Activated naive CD4-positive, alpha-beta T cell treated with anti-CD3 and anti-CD28 coated beads, Interleukin-2, amount 50 U/mL, for 72 hours (primary cell): ENCODE results near the gene FASTK. TPM values are rescaled to one million over a fixed set of nuclear protein-coding genes. Genes with fewer than 3 reads are reported as not detected.

Experiments
- ATAC-seq, 2 donors: fragments of 150-1000 bp; cut with Tn5 transposase; 2 replicates each; pipeline ENCODE4 v1.10.0; 2021; ENCODE audit warnings: mild to moderate bottlenecking in 2 of 2, moderate library complexity in 2 of 2
- DNase-seq, 2 donors: peaks; one replicate each; pipeline ENCODE4 v3.0.0; 2021 to 2022; ENCODE audit warnings: low spot score in 2 of 2
- H3K27ac Mint-ChIP-seq, 2 donors: one replicate each; pipeline ENCODE4 v1.8.0; 2022; ENCODE audit warnings: mild to moderate bottlenecking in 2 of 2, mixed read lengths in 2 of 2
- H3K36me3 Mint-ChIP-seq, 2 donors: one replicate each; pipeline ENCODE4 v1.8.0; 2022; ENCODE audit warnings: mixed read lengths in 2 of 2
- H3K9me3 Mint-ChIP-seq, 2 donors: one replicate each; pipeline ENCODE4 v1.8.0; 2022; ENCODE audit warnings: mixed read lengths in 2 of 2
- total RNA-seq, 2 donors: library from RNA; stranded (reverse); gene quantifications; one replicate each; pipeline ENCODE4 v1.2.3, GENCODE V29; 2022

FASTK gene
- total RNA-seq, 2 donors from 2014 or later = 27.0 to 62.0 TPM

DNA sequence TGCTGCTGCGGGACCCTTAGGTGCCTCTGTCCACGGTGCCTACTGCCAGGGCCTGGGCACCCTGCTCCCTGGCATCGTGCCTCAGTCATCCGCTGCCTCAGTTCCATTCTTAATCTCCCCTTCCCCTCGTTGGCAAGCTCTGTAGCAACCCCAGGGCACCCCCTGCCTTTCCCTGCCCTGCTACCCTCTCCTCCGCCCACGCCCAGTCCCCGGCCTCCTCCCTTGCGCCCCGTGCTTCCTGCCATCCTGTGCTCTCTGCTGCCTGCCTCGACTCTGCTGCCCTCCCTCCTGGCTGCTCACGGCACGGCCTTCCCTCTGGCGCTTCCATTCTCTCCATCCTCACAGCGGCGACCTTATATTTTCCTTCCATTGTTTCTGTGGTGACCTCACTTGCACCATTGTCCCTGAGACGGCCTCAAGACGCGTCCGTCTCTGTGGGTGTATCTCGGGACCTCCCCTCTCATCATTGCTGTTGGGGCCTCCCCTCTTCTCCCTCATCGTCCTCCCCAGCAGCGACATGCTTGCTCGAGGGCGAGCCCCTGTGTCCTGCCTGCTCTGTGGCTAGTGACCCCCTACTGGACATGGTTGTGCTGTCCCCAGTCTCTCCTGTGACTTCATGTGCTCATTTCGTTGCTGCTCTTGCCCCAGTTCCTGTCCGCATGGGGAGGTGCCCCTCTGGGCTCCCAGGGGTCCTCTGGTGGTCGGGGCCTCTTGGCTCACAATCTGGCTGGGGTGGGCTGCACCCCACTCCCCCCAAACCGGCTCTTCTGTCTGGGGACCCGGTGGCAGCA, 41.0 kb upstream of the FASTK start:
- no peak for DNase-seq
- Mint-ChIP-seq H3K36me3 (no peaks in the 10 kb centered on the region), H3K27ac (no peak overlapping the region), H3K9me3 (no peaks in the 10 kb centered on the region)
- no peak for ATAC-seq

- H3K36me3 Mint-ChIP-seq = no peaks in the 10 kb centered on the region
- DNase-seq (no peak), ATAC-seq (no peak)
- H3K27ac Mint-ChIP-seq = no peak overlapping the region
- no peaks in the 10 kb centered on the region for H3K9me3 Mint-ChIP-seq
Measured at GRCh38 chr7:151120896-151121295, 40.3 kb upstream of the FASTK start.

DNA sequence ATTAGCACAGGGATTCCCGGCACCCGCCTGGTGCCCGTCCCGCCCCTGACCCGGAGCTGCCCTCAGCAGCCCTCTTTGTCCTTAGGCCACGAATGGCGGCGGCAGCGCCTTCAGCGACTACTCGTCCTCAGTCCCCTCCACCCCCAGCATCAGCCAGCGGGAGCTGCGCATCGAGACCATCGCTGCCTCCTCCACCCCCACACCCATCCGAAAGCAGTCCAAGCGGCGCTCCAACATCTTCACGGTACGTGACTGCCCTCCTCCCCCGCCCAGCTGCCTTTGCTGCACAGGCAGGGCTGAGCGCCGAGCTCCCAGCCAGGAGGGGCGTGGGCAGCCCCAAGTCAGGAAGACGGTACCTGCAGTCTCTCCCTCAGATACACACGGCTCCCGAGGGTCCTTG, 39.3 kb upstream of the FASTK start:
- DNase-seq (no peak), ATAC-seq (no peak)
- Mint-ChIP-seq H3K27ac (no peak overlapping the region), H3K36me3 (no peaks in the 10 kb centered on the region), H3K9me3 (no peaks in the 10 kb centered on the region)

DNA sequence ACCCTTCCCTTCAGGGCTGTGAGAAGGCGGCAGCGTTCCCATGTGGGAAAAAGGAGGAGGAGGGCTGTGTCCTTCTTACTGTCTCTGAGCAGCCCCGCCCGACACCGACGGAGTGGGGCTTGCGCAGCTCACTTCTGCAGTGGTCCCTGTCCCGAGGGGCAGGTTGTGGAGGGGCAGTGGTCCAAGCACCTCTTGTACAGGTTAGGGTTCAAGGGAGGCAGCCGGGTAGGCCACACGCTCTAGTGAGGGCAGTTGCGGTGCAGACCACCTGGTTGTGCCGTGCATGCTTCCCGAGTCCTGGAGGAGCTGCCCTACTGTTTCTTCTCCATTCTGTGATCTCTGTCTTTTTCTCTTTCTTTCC, 38.4 kb upstream of the FASTK start:
- DNase-seq = no peak
- no peak for ATAC-seq
- Mint-ChIP-seq H3K27ac (no peak overlapping the region), H3K36me3 (no peaks in the 10 kb centered on the region), H3K9me3 (no peaks in the 10 kb centered on the region)

DNA sequence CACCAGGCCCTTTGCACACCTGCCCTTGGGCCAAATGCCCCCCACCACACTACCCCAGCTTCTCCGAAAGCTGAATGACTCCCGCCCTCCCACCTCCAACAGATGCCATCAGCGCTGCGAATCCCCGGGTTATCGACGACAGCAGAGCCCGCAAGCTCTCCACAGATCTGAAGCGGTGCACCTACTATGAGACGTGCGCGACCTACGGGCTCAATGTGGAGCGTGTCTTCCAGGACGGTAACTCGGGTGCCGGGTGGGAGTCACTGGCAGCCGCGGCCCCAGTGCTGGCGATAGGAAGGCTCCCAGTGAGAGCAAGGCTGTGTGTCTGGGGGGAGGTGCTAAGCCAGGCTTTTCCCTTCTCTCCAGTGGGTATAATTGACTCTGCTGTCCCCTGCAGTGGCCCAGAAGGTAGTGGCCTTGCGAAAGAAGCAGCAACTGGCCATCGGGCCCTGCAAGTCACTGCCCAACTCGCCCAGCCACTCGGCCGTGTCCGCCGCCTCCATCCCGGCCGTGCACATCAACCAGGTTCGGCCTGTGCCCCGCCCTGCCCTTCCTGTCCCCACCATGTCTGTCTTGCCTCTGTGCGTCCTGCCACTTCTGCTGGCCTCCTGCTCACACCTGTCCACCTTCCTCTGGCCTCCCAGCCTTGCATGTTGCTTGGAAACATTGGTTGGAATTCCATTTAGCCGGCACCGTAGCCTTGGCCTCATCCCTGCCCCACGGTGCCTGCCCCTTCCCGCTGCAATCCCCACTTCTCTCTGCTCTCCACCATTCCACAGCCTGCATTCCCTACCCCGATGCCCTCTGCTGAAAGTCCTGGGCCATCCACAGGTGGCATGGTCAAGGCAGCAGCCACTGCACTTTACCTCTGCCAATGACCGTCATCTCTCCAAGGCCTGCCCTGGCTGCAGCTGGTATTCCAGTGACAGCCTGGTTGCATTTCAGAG, 37.8 kb upstream of the FASTK start:
- Mint-ChIP-seq H3K27ac (no peak overlapping the region), H3K9me3 (no peaks in the 10 kb centered on the region), H3K36me3 (no peaks in the 10 kb centered on the region)
- DNase-seq = no peak
- no peak for ATAC-seq

DNA sequence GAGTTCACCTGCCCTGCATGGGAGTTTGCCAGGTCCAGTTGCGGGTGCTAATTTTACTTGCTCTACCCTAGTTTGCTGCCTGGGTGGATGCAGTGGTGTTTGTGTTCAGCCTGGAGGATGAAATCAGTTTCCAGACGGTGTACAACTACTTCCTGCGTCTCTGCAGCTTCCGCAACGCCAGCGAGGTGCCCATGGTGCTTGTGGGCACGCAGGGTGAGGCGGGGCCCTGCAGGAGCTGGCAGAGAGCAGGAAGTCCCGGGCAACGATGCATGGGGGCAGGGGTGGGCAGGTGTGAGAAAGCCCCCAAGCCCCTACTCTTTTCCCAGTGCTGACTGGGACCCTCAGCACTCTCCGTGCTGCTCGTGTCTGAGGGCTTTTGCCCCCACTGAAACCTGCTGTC, 37.0 kb upstream of the FASTK start:
- no peaks in the 10 kb centered on the region for H3K9me3 Mint-ChIP-seq
- ATAC-seq (no peak), DNase-seq (no peak)
- H3K27ac Mint-ChIP-seq = no peak overlapping the region
- H3K36me3 Mint-ChIP-seq = no peaks in the 10 kb centered on the region

DNA sequence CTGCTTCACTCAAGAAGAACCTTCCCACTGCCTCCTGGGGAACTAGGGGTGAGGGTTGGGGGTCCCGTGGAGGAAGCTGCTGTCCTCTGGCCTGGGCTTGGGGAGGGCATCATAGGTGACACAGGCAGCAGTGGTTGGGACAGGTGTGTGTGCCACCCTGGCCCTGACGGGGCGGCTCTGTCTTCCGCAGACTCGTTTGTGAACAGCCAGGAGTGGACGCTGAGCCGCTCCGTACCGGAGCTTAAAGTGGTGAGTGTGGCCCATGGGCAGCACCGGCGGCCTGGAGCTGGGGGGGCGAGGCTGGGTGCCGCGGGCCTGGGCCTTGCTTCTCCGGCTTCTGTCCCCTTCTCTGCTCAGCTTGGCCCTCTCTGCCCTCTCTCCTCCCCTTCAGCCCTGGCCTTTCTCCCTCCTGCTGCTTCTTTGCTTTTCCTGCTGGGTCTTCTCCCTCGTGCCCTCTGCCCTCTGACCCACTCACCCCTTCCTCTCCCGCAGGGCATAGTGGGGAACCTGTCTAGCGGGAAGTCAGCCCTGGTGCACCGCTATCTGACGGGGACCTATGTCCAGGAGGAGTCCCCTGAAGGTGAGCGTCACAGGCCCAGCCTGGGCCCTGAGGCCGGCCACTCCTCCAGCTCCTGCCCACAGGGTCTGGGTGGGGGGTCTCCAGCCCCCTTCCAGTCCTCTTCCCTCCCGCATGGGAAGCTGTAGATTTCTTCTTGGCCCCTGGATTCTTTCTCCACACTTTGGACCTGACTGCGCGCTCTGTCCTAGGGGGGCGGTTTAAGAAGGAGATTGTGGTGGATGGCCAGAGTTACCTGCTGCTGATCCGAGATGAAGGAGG, 36.2 kb upstream of the FASTK start:
- ATAC-seq (no peak), DNase-seq (no peak)
- no peak overlapping the region for H3K27ac Mint-ChIP-seq
- no peaks in the 10 kb centered on the region for H3K9me3 Mint-ChIP-seq
- H3K36me3 Mint-ChIP-seq = no peaks in the 10 kb centered on the region

GRCh38 chr7:151115836-151116418, 35.3 kb upstream of the FASTK start:
- H3K9me3 Mint-ChIP-seq = no peaks in the 10 kb centered on the region
- DNase-seq (no peak), ATAC-seq (no peak)
- H3K36me3 Mint-ChIP-seq = no peaks in the 10 kb centered on the region
- H3K27ac Mint-ChIP-seq = no peak overlapping the region

GRCh38 chr7:151115121-151115835, 34.7 kb upstream of the FASTK start:
- Mint-ChIP-seq H3K27ac (no peak overlapping the region), H3K36me3 (no peaks in the 10 kb centered on the region), H3K9me3 (no peaks in the 10 kb centered on the region)
- DNase-seq (peak in 1 of 2 donors; percentile 48), ATAC-seq (peak; percentile 54 to 69)

DNA sequence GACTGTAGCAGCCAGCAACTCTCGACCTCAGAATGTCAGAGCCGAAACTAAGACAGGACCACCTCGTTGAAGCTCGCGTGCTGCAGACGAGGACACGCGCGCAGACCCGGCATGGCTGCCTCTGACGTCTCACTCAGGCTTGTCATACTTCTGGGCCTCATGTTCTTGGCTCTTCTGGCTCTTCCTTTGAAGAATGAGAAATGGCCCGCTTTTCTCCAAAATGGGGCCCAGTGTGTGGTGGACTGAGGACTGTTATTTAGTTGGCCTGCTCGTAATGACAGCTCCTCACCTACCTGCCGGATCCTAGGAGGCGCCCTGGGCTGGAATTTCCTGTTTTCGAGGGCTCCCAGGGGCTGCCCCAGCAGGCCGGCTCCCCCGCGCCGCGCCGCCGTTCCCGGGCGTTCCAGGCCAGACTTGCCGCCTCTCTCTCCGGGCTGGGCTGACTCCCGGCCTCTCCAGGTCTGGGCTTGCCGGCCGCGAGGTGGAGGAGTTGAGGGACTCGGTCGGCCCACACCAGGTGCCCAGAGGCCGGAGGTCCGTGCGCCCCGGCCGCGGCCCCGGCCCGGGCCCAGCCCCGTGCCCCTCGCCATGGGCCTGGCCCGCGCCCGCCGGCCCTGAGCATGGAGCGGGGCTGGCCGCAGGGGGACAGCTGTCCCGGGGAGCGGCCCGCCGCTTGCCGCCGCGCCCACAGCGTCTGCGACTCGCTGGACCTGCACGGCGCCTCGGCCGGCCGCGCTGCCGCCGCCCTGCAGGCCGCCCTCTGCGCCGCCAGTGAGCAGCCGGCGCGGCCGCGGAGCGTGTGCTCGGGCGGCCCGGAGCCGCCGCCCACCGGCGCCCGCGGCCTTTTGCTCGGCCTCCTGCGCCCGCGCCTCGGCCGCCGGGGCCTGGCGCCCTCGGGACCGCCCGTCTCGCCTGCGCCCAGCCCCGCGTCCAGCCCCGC, 33.8 kb upstream of the FASTK start:
- H3K9me3 Mint-ChIP-seq = no peaks in the 10 kb centered on the region
- H3K36me3 Mint-ChIP-seq = no peaks in the 10 kb centered on the region
- DNase-seq = no peak
- ATAC-seq = peak in 1 of 2 donors; percentile 25
- no peak overlapping the region for H3K27ac Mint-ChIP-seq

DNA sequence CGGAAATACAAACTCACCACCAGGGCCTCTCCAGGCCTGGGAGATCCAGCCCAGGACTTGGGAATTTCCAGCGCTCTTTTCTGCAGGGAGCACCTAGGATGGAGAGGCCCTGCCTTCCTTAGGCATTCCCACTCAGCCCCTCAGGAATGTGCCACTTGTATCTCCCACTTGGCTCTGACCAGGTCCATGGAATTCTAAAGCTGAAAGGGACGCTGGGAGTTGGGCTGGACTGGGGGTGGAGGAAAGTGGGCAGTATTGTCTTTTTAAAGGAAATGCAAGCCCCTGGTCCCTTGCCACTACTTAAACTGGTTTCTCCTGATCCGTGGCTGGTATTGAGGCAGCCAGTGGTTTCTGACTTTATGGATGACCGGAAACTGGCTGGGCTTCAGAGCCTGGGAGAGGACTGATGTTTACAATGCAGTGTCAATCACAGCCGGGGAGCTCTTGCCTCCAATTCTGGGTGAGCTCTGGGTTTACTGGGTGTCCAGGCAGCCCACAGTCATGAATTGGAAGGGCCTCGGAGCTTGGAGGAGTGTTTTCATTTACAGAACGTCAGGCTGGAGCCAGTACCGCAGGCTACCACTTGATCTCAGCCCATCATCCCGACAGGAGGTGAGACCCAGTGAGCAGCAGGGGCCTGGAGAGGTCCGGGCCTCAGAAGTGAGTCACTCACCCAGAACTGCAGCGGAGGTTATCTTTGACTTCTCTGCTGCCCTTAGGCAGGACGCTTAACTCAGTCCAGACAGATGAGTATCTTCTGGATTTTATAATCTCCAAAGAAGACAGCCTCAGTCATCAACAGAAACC, 32.9 kb upstream of the FASTK start:
- ATAC-seq (no peak), DNase-seq (no peak)
- H3K9me3 Mint-ChIP-seq = no peaks in the 10 kb centered on the region
- H3K27ac Mint-ChIP-seq = no peak overlapping the region
- H3K36me3 Mint-ChIP-seq = no peaks in the 10 kb centered on the region

DNA sequence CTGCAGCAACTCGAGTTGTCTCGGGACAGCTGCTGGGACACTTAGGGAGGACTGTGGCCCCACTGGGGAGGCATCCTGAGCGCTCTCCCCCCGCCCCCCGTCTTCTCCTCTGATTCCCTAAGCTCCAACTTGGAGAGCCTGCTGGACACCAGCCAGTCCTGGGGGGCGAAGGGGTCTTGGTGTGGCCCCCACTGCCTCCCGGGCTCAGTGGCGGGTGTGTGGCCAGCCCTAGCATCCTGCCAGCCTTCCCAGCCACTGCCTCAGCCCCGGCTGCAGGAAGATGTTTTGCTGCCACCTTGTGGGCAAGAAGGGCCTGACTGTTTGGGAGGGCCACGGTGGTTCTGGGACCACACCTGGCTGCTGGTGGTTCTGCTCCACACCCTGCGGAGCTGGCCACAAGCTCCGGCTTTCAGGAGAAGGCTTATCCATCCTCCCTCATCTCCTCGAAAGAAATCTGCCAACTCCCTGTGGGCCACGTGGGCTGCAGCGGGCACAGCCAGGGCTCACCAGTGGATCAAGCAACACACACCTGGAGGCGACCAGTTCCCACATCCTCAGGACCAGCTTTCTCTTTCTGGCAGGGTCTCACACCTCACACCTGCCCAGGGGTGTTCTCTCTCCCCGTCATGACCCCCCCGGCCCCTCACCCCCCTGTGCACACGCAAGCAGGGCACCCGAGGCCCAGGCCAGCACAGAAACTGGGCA, 30.5 kb upstream of the FASTK start:
- Mint-ChIP-seq H3K36me3 (no peaks in the 10 kb centered on the region), H3K27ac (no peak overlapping the region), H3K9me3 (no peaks in the 10 kb centered on the region)
- DNase-seq = peak; percentile 76 to 80
- peak; percentile 80 to 90 for ATAC-seq

GRCh38 chr7:151110236-151110940, 29.8 kb upstream of the FASTK start:
- no peak for DNase-seq
- no peak for ATAC-seq
- H3K27ac Mint-ChIP-seq = no peak overlapping the region
- H3K9me3 Mint-ChIP-seq = no peaks in the 10 kb centered on the region
- H3K36me3 Mint-ChIP-seq = no peaks in the 10 kb centered on the region
